IMR-90 (cell line): ENCODE measurements around the gene EXD1. TPM values are rescaled to one million over a fixed set of nuclear protein-coding genes. Genes with fewer than 3 reads are reported as not detected.

Experiments
- ATAC-seq: fragments of 200-7000 bp; cut with Tn5 transposase; 2 replicates; pipeline ENCODE4 v1.9.1; 2020; ENCODE audit warnings: low read depth, mild to moderate bottlenecking, moderate library complexity
- BruUV-seq: library from RNA; stranded (reverse); fragments of 400-500 nt; replicated peaks from 2 replicates; lab custom pipeline; 2021; lab: Mats Ljungman, UMichigan
- CTCF ChIA-PET: fragments of 300-600 bp; formaldehyde crosslinking; extraction: SDS; loops from one replicate; lab custom pipeline; 2021; ENCODE audit warnings: antibody characterized with exemption; lab: Yijun Ruan, JAX
- POLR2A ChIA-PET: fragments of 300-600 bp; sonication (Branson Sonifier 250); formaldehyde crosslinking; loops from one replicate; lab custom pipeline; 2022; ENCODE audit warnings: antibody characterized with exemption; ENCODE audit not compliant: unreplicated experiment; lab: Charles Lee
- DNase-seq: peaks from one replicate; pipeline ENCODE4 v3.0.0; 2013
- H2AFZ ChIP-seq: replicated peaks from 2 replicates; pipeline ENCODE3; 2013; ENCODE audit warnings: low read length, mild to moderate bottlenecking; ENCODE audit not compliant: poor library complexity
- H2AK5ac ChIP-seq: 2 replicates; pipeline ENCODE4 v1.6.1; 2013; ENCODE audit warnings: low read depth, low read length, inconsistent platforms
- H2AK9ac ChIP-seq: replicated peaks from 2 replicates; pipeline ENCODE3; 2013; ENCODE audit warnings: mild to moderate bottlenecking, low read depth, low read length, moderate library complexity; ENCODE audit not compliant: poor library complexity
- H2BK120ac ChIP-seq: 2 replicates; pipeline ENCODE4 v1.6.1; 2013; ENCODE audit warnings: low read depth, low read length, inconsistent platforms
- H2BK15ac ChIP-seq: 3 replicates; pipeline ENCODE4 v1.6.1; 2013; ENCODE audit warnings: low read depth, low read length, inconsistent platforms
- H2BK20ac ChIP-seq: 2 replicates; pipeline ENCODE4 v1.6.1; 2013; ENCODE audit warnings: low read depth, mild to moderate bottlenecking, inconsistent platforms, low read length, moderate library complexity
- H2BK5ac ChIP-seq: 2 replicates; pipeline ENCODE4 v1.6.1; 2013; ENCODE audit warnings: mild to moderate bottlenecking, low read depth, low read length, inconsistent platforms; ENCODE audit not compliant: poor library complexity, severe bottlenecking
- H3K14ac ChIP-seq: replicated peaks from 2 replicates; pipeline ENCODE4 v1.6.1; 2013; ENCODE audit warnings: low read depth, low read length, inconsistent platforms
- H3K18ac ChIP-seq: 2 replicates; pipeline ENCODE4 v1.6.1; 2013; ENCODE audit warnings: low read depth, low read length, control low read depth
- H3K23ac ChIP-seq: 2 replicates; pipeline ENCODE4 v1.6.1; 2013; ENCODE audit warnings: low read depth, low read length, inconsistent platforms
- H3K27ac ChIP-seq: 2 replicates; pipeline ENCODE4 v1.5.1; 2013; ENCODE audit warnings: mild to moderate bottlenecking, control low read depth, low read length; ENCODE audit not compliant: insufficient read depth
- H3K27me3 ChIP-seq: 2 replicates; pipeline ENCODE4 v1.6.1; 2013; ENCODE audit warnings: low read length; ENCODE audit not compliant: control insufficient read depth, insufficient read depth
- H3K36me3 ChIP-seq: 2 replicates; pipeline ENCODE4 v1.6.1; 2013; ENCODE audit warnings: low read length, mixed read lengths; ENCODE audit not compliant: control insufficient read depth, insufficient read depth
- H3K4ac ChIP-seq: 2 replicates; pipeline ENCODE4 v1.6.1; 2013; ENCODE audit warnings: low read depth, low read length, inconsistent platforms
- H3K4me1 ChIP-seq: 2 replicates; pipeline ENCODE4 v1.6.1; 2013; ENCODE audit warnings: low read length, mixed read lengths; ENCODE audit not compliant: control insufficient read depth, insufficient read depth
- H3K4me2 ChIP-seq: 2 replicates; pipeline ENCODE4 v1.6.1; 2013; ENCODE audit warnings: low read depth, mild to moderate bottlenecking, control low read depth, low read length, moderate library complexity
- H3K4me3 ChIP-seq: 2 replicates; pipeline ENCODE4 v1.5.1; 2013; ENCODE audit warnings: low read depth, mild to moderate bottlenecking, control low read depth, low read length, moderate library complexity; ENCODE audit not compliant: insufficient read depth
- H3K56ac ChIP-seq: 2 replicates; pipeline ENCODE4 v1.6.1; 2013; ENCODE audit warnings: low read length, inconsistent platforms; ENCODE audit not compliant: insufficient read depth; ENCODE audit errors: extremely low read depth
- H3K79me1 ChIP-seq, 2 experiments: 2 replicates each; pipeline ENCODE4 v1.6.1; 2013; ENCODE audit warnings: low read length in 2 of 2, inconsistent platforms in 1 of 2, low read depth in 1 of 2
- H3K9ac ChIP-seq: 2 replicates; pipeline ENCODE4 v1.6.1; 2013; ENCODE audit warnings: low read depth, low read length, control low read depth
- H3K9me1 ChIP-seq: 2 replicates; pipeline ENCODE4 v1.6.1; 2013; ENCODE audit warnings: low read length, inconsistent platforms; ENCODE audit not compliant: insufficient read depth
- H3K9me3 ChIP-seq: 2 replicates; pipeline ENCODE4 v1.6.1; 2013; ENCODE audit warnings: low read length; ENCODE audit not compliant: control insufficient read depth, insufficient read depth
- H4K20me1 ChIP-seq: 2 replicates; pipeline ENCODE4 v1.6.1; 2013; ENCODE audit warnings: low read length, inconsistent platforms; ENCODE audit not compliant: insufficient read depth
- H4K5ac ChIP-seq: 2 replicates; pipeline ENCODE4 v1.6.1; 2013; ENCODE audit warnings: mild to moderate bottlenecking, low read depth, low read length, control low read depth
- H4K8ac ChIP-seq, 2 experiments: 2 replicates each; pipeline ENCODE4 v1.6.1; 2013; ENCODE audit warnings: low read depth in 2 of 2, low read length in 2 of 2, control low read depth in 1 of 2, inconsistent platforms in 1 of 2
- H4K91ac ChIP-seq: 2 replicates; pipeline ENCODE4 v1.6.1; 2013; ENCODE audit warnings: low read depth, low read length, inconsistent platforms; ENCODE audit not compliant: insufficient read depth
- BHLHE40 ChIP-seq: fragments of 150-350 bp; IDR thresholded peaks from 2 replicates; pipeline ENCODE4 v1.6.1; 2016; ENCODE audit warnings: mild to moderate bottlenecking, low read depth, low read length
- CEBPB ChIP-seq: IDR thresholded peaks from 2 replicates; pipeline ENCODE4 v1.6.1; 2012; ENCODE audit warnings: low read depth, low read length, improper control_type of control experiment
- CHD1 ChIP-seq: IDR thresholded peaks from 2 replicates; pipeline ENCODE4 v1.6.1; 2012; ENCODE audit warnings: low read depth, low read length, improper control_type of control experiment
- CTCF ChIP-seq: conservative IDR thresholded peaks from 2 replicates; pipeline ENCODE4 v1.5.1; 2012; ENCODE audit warnings: mild to moderate bottlenecking, low read depth, low read length, improper control_type of control experiment
- FOS ChIP-seq: fragments of 150-350 bp; IDR thresholded peaks from 2 replicates; pipeline ENCODE4 v1.6.1; 2016; ENCODE audit warnings: low read depth, low read length
- MAFK ChIP-seq: IDR thresholded peaks from 2 replicates; pipeline ENCODE4 v1.6.1; 2012; ENCODE audit warnings: low read depth, low read length, improper control_type of control experiment
- MAZ ChIP-seq: IDR thresholded peaks from 2 replicates; pipeline ENCODE4 v1.6.1; 2012; ENCODE audit warnings: low read depth, mild to moderate bottlenecking, low read length, improper control_type of control experiment, moderate library complexity, borderline replicate concordance
- MXI1 ChIP-seq: IDR thresholded peaks from 2 replicates; pipeline ENCODE4 v1.6.1; 2012; ENCODE audit warnings: low read depth, mild to moderate bottlenecking, low read length, moderate library complexity, borderline replicate concordance
- NFE2L2 ChIP-seq: fragments of 150-350 bp; IDR thresholded peaks from 2 replicates; pipeline ENCODE4 v1.6.1; 2016; ENCODE audit warnings: low read depth, mild to moderate bottlenecking, low read length
- POLR2A ChIP-seq: IDR thresholded peaks from 2 replicates; pipeline ENCODE4 v1.6.1; 2012; ENCODE audit warnings: mild to moderate bottlenecking, low read depth, low read length
- RAD21 ChIP-seq: IDR thresholded peaks from 2 replicates; pipeline ENCODE4 v1.6.1; 2012; ENCODE audit warnings: low read length, improper control_type of control experiment
- RCOR1 ChIP-seq: IDR thresholded peaks from 2 replicates; pipeline ENCODE4 v1.6.1; 2012; ENCODE audit warnings: mild to moderate bottlenecking, low read length, improper control_type of control experiment; ENCODE audit not compliant: insufficient replicate concordance
- RFX5 ChIP-seq: IDR thresholded peaks from 2 replicates; pipeline ENCODE4 v1.8.0; 2012; ENCODE audit warnings: low read depth, mild to moderate bottlenecking, low read length, moderate library complexity
- SMC3 ChIP-seq: fragments of 150-350 bp; IDR thresholded peaks from 2 replicates; pipeline ENCODE4 v1.6.1; 2016; ENCODE audit warnings: low read depth, mild to moderate bottlenecking, antibody characterized with exemption, low read length, moderate library complexity
- USF2 ChIP-seq: fragments of 150-350 bp; IDR thresholded peaks from 2 replicates; pipeline ENCODE4 v1.6.1; 2017; ENCODE audit warnings: mild to moderate bottlenecking, antibody characterized with exemption, low read length, low read depth
- WGBS, 2 experiments: methylation state at CpG; one replicate each; pipeline versions ENCODE4 v1.1.5 to v1.1.7; 2013; ENCODE audit warnings: missing lambda C conversion rate in 2 of 2; ENCODE audit not compliant: insufficient read length in 1 of 2; ENCODE audit errors: extremely low coverage in 2 of 2; 5-methylcytosine and 5-hydroxymethylcytosine counted together
- dilution Hi-C: fragments of 300-500 bp; cut with HindIII; formaldehyde crosslinking; loops from one replicate; pipeline ENCODE4 v1.14.3; 2018; ENCODE audit warnings: low sequenced_read_pairs; ENCODE audit not compliant: unreplicated experiment
- in situ Hi-C: fragments of 300-500 bp; cut with MboI; formaldehyde crosslinking; loops from 3 replicates; pipeline ENCODE4 v1.14.3; 2019; ENCODE audit warnings: low sequenced_read_pairs, inconsistent platforms, mixed read lengths
- intact Hi-C: fragments of 100-400 bp; cut with micrococcal nuclease; formaldehyde crosslinking; loops from 2 replicates; pipeline ENCODE4 v1.10.0; 2022
- polyA plus RNA-seq, 3 experiments: library from polyadenylated mRNA; depleted of rRNA; stranded (reverse); fragments of >200 nt; gene quantifications; 2 replicates each; pipeline ENCODE4 v1.2.3, GENCODE V29; 2012; ENCODE audit warnings: low replicate concordance in 1 of 3
- total RNA-seq: library from RNA; depleted of rRNA; stranded (reverse); fragments of >200 nt; gene quantifications from 2 replicates; pipeline ENCODE4 v1.2.3, GENCODE V29; 2012
- TF ChIP-seq, protein P1 (sequence below): fragments of 150-350 bp; IDR thresholded peaks from 2 replicates; pipeline ENCODE4 v1.6.1; 2016; ENCODE audit warnings: low read depth, mild to moderate bottlenecking, low read length, moderate library complexity, borderline replicate concordance

EXD1 gene
- total and polyA plus RNA-seq, 2 of the 4 experiments (the other 2 are of a cell fraction) = not detected

GRCh38 chr15:41180206-41180789 lies 50.3 kb downstream of the EXD1 start:
- no peak overlapping the region for H3K4me3 ChIP-seq
- peaks cover 11% of the 10 kb centered on the region; the same call in 1 of the 2 replicates for H3K4me1 ChIP-seq
- no peak overlapping the region for H3K56ac ChIP-seq
- dilution Hi-C loops = no loop called here
- H3K79me1 ChIP-seq = no peaks in the 10 kb centered on the region
- no peak overlapping the region for H2BK15ac ChIP-seq
- H2AFZ ChIP-seq = peak overlapping the region; percentile 12
- H3K36me3 ChIP-seq = no peaks in the 10 kb centered on the region
- no peak overlapping the region for H4K91ac ChIP-seq
- no peaks in the 10 kb centered on the region for H3K9me3 ChIP-seq
- H2AK9ac ChIP-seq = no peak overlapping the region
- H2BK20ac ChIP-seq = no peak overlapping the region
- ChIA-PET POLR2A (no interaction called here), CTCF (no interaction called here)
- TF ChIP-seq FOS (no peak), MAFK (no peak), CEBPB (no peak), USF2 (no peak), RCOR1 (no peak), MXI1 (no peak), RAD21 (no peak), NFE2L2 (no peak), POLR2A (no peak), CHD1 (no peak), CTCF (no peak), BHLHE40 (no peak), RFX5 (no peak), SMC3 (no peak), MAZ (no peak)
- TF ChIP-seq, protein P1, sequence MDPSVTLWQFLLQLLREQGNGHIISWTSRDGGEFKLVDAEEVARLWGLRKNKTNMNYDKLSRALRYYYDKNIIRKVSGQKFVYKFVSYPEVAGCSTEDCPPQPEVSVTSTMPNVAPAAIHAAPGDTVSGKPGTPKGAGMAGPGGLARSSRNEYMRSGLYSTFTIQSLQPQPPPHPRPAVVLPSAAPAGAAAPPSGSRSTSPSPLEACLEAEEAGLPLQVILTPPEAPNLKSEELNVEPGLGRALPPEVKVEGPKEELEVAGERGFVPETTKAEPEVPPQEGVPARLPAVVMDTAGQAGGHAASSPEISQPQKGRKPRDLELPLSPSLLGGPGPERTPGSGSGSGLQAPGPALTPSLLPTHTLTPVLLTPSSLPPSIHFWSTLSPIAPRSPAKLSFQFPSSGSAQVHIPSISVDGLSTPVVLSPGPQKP = no peak
- no peaks in the 10 kb centered on the region for H3K9me1 ChIP-seq
- no peak overlapping the region; the same call in 1 of the 2 replicates for H3K4me2 ChIP-seq
- H2BK120ac ChIP-seq = no peak overlapping the region
- no TSS peak for BruUV-seq
- no peak overlapping the region for H3K14ac ChIP-seq
- no peaks in the 10 kb centered on the region for H3K27me3 ChIP-seq
- no peak overlapping the region for H2AK5ac ChIP-seq
- no peak overlapping the region for H3K9ac ChIP-seq
- no peak overlapping the region for H3K23ac ChIP-seq
- intact Hi-C loops = loop anchor here (5.0 kb wide), 1 partner anchor 78 kb away; no protein-coding TSS in a partner anchor
- WGBS, 2 experiments = no CpG with 5 or more reads among the region's 6 CpGs
- in situ Hi-C loops = no loop called here
- no peak overlapping the region for H4K5ac ChIP-seq
- H3K18ac ChIP-seq = no peak overlapping the region
- H3K27ac ChIP-seq = no peak overlapping the region
- DNase-seq (peak; percentile 64), ATAC-seq (peak; percentile 33; the same call in 1 of the 2 replicates)
- no peaks in the 10 kb centered on the region for H4K20me1 ChIP-seq
- no peak overlapping the region for H4K8ac ChIP-seq
- H3K4ac ChIP-seq = no peak overlapping the region
- no peak overlapping the region for H2BK5ac ChIP-seq
